MM.1S (cell line): ENCODE measurements around the gene TMEM225B.
"Not testable (repeated sequence)": the region's sequence is repeated elsewhere in the genome, so short reads cannot be mapped to it uniquely, and the experiment has no call there.

ENCODE experiments used
- DNase-seq: peaks from one replicate; pipeline ENCODE4 v3.0.0-alpha.2; 2015
- H2AFZ ChIP-seq: fragments of 300-600 bp; sonication (generic); 2 replicates; pipeline ENCODE4 v1.6.0; 2016; ENCODE audit warnings: antibody characterized with exemption, low read length
- H3F3A ChIP-seq: fragments of 300-600 bp; sonication (generic); 2 replicates; pipeline ENCODE4 v1.6.1; 2016; ENCODE audit warnings: mild to moderate bottlenecking, antibody characterized with exemption, low read length, moderate library complexity, mixed read lengths; ENCODE audit not compliant: insufficient read depth
- H3K27ac ChIP-seq: fragments of 300-600 bp; sonication (generic); 2 replicates; pipeline ENCODE4 v1.5.1; 2016; ENCODE audit warnings: mild to moderate bottlenecking, low read length
- H3K27me3 ChIP-seq: fragments of 300-600 bp; sonication (generic); replicated peaks from 2 replicates; pipeline ENCODE4 v1.6.0; 2016; ENCODE audit warnings: low read length; ENCODE audit not compliant: insufficient read depth
- H3K36me3 ChIP-seq: fragments of 300-600 bp; sonication (generic); replicated peaks from 2 replicates; pipeline ENCODE4 v1.6.1; 2016; ENCODE audit warnings: mild to moderate bottlenecking, low read length, mixed read lengths; ENCODE audit not compliant: insufficient read depth
- H3K4me1 ChIP-seq: fragments of 300-600 bp; sonication (generic); 2 replicates; pipeline ENCODE4 v1.6.1; 2016; ENCODE audit warnings: low read length, mixed read lengths
- H3K4me2 ChIP-seq: fragments of 300-600 bp; sonication (generic); 2 replicates; pipeline ENCODE4 v1.6.0; 2016; ENCODE audit warnings: low read depth, low read length
- H3K4me3 ChIP-seq: fragments of 300-600 bp; sonication (generic); 2 replicates; pipeline ENCODE4 v1.5.1; 2016; ENCODE audit warnings: low read length, mixed read lengths
- H3K79me2 ChIP-seq: fragments of 300-600 bp; sonication (generic); 2 replicates; pipeline ENCODE4 v1.6.1; 2016; ENCODE audit warnings: mixed run types, low read length, mixed read lengths
- H3K9ac ChIP-seq: fragments of 300-600 bp; sonication (generic); 2 replicates; pipeline ENCODE4 v1.6.1; 2016; ENCODE audit warnings: low read length, mixed read lengths
- H3K9me2 ChIP-seq: fragments of 300-600 bp; sonication (generic); replicated peaks from 2 replicates; pipeline ENCODE4 v1.6.1; 2016; ENCODE audit warnings: mild to moderate bottlenecking, low read length, mixed read lengths; ENCODE audit not compliant: insufficient read depth
- H3K9me3 ChIP-seq: fragments of 300-600 bp; sonication (generic); replicated peaks from 2 replicates; pipeline ENCODE4 v1.6.1; 2016; ENCODE audit warnings: mild to moderate bottlenecking, low read length, mixed read lengths; ENCODE audit not compliant: insufficient read depth
- H4K20me1 ChIP-seq: fragments of 300-600 bp; sonication (generic); 2 replicates; pipeline ENCODE4 v1.6.1; 2016; ENCODE audit warnings: mild to moderate bottlenecking, low read length, moderate library complexity, mixed read lengths; ENCODE audit not compliant: insufficient read depth
- CTCF ChIP-seq: fragments of 300-600 bp; sonication (generic); IDR thresholded peaks from 2 replicates; pipeline ENCODE4 v1.5.1; 2016; ENCODE audit warnings: antibody characterized with exemption, low read length, mixed read lengths
- EZH2 ChIP-seq: fragments of 300-600 bp; sonication (generic); optimal IDR thresholded peaks from 2 replicates; pipeline ENCODE3; 2017; ENCODE audit warnings: low read depth, mild to moderate bottlenecking, antibody characterized with exemption, low read length, mixed read lengths
- EZH2phosphoT487 ChIP-seq: fragments of 300-600 bp; sonication (generic); IDR thresholded peaks from 2 replicates; pipeline ENCODE4 v1.6.1; 2018; ENCODE audit warnings: antibody characterized with exemption, low read length

Gene TMEM225B

GRCh38 chr7:99631295-99632109 lies 33.4 kb downstream of the TMEM225B start:
- Histone ChIP-seq H2AFZ (no peak overlapping the region), H3K36me3 (no peaks in the 10 kb centered on the region; the same call in 1 of the 2 replicates), H3F3A (no peaks in the 10 kb centered on the region), H3K79me2 (no peaks in the 10 kb centered on the region), H3K9ac (no peak overlapping the region), H3K27ac (no peak overlapping the region), H3K4me1 (no peaks in the 10 kb centered on the region), H3K27me3 (no peaks in the 10 kb centered on the region), H3K9me3 (no peaks in the 10 kb centered on the region), H3K9me2 (no peaks in the 10 kb centered on the region), H3K4me2 (no peak overlapping the region), H3K4me3 (no peak overlapping the region), H4K20me1 (no peaks in the 10 kb centered on the region)
- DNase-seq, result no peak
- TF ChIP-seq EZH2 (no peak), CTCF (no peak), EZH2phosphoT487 (no peak)

- H3K27me3 ChIP-seq, H3K4me3 ChIP-seq, H3K4me1 ChIP-seq, H3K36me3 ChIP-seq, DNase-seq, H3K4me2 ChIP-seq, H4K20me1 ChIP-seq, H3K9me3 ChIP-seq, H3K9ac ChIP-seq, H3K79me2 ChIP-seq, H3K9me2 ChIP-seq, H2AFZ ChIP-seq, H3F3A ChIP-seq, H3K27ac ChIP-seq: not testable (repeated sequence)
These were observed 39.3 kb downstream of the TMEM225B start for GRCh38 chr7:99637414-99637813.

GRCh38 chr7:99638731-99639130 lies 40.7 kb downstream of the TMEM225B start:
- no peaks in the 10 kb centered on the region for H3K4me1 ChIP-seq
- H3K27me3 ChIP-seq, result no peaks in the 10 kb centered on the region
- H2AFZ ChIP-seq, result no peak overlapping the region
- H4K20me1 ChIP-seq, result no peaks in the 10 kb centered on the region
- no peaks in the 10 kb centered on the region for H3K36me3 ChIP-seq
- no peak overlapping the region for H3K27ac ChIP-seq
- no peaks in the 10 kb centered on the region for H3K9me2 ChIP-seq
- no peaks in the 10 kb centered on the region for H3K79me2 ChIP-seq
- H3K4me2 ChIP-seq, result no peak overlapping the region
- no peaks in the 10 kb centered on the region for H3F3A ChIP-seq
- TF ChIP-seq EZH2 (no peak), CTCF (no peak), EZH2phosphoT487 (no peak)
- H3K4me3 ChIP-seq, result no peak overlapping the region
- H3K9me3 ChIP-seq, result no peaks in the 10 kb centered on the region
- DNase-seq, result no peak
- no peak overlapping the region for H3K9ac ChIP-seq

- H3K9me2 ChIP-seq, result no peaks in the 10 kb centered on the region
- no peak overlapping the region for H3K4me3 ChIP-seq
- no peak overlapping the region for H2AFZ ChIP-seq
- no peaks in the 10 kb centered on the region for H3K9me3 ChIP-seq
- H3K9ac ChIP-seq, result no peak overlapping the region
- no peaks in the 10 kb centered on the region for H3K36me3 ChIP-seq
- no peaks in the 10 kb centered on the region for H3K27me3 ChIP-seq
- no peaks in the 10 kb centered on the region for H3K79me2 ChIP-seq
- H4K20me1 ChIP-seq, result no peaks in the 10 kb centered on the region
- H3K4me2 ChIP-seq, result no peak overlapping the region
- TF ChIP-seq EZH2 (no peak), EZH2phosphoT487 (no peak), CTCF (no peak)
- H3K27ac ChIP-seq, result no peak overlapping the region
- H3K4me1 ChIP-seq, result no peaks in the 10 kb centered on the region
- no peaks in the 10 kb centered on the region for H3F3A ChIP-seq
- no peak for DNase-seq
These were observed 41.2 kb downstream of the TMEM225B start for GRCh38 chr7:99639267-99639666.
